ENCODE results near the gene KMT2D. TPM values are rescaled to one million over a fixed set of nuclear protein-coding genes. Genes with fewer than 3 reads are reported as not detected.

Gene KMT2D
- total and polyA plus RNA-seq, 10 of the 15 experiments (the other 5 are each of a cell fraction or from before 2014, with no cell fraction given) = 0.51 to 71.5 (median 10.4) TPM

GRCh38 chr12:49020441-49020840 is 40.2 kb downstream of the KMT2D start:
- Histone ChIP-seq H3K36me3 (ENCODE audit: control insufficient read depth in 2 of 2, insufficient read depth in 2 of 2, low read length in 1 of 2) (peaks cover 7 to 13% of the 10 kb centered on the region in 2 experiments), H3K9ac (ENCODE audit: control insufficient read depth, insufficient read depth, low read length) (no peak overlapping the region), H3K4me2 (ENCODE audit: control insufficient read depth, insufficient read depth) (no peak overlapping the region), H3K27me3 (replicated peaks in 1 of 2; ENCODE audit: control insufficient read depth in 2 of 2, insufficient read depth in 2 of 2, low read length in 1 of 2) (no peaks in the 10 kb centered on the region), H3K27ac (ENCODE audit: control insufficient read depth, insufficient read depth) (no peak overlapping the region), H4K20me1 (ENCODE audit: control insufficient read depth, insufficient read depth) (no peaks in the 10 kb centered on the region), H2AFZ (ENCODE audit: control insufficient read depth, low read depth, low read length) (no peak overlapping the region), H3K4me3 (no peak overlapping the region), H3K79me2 (ENCODE audit: control insufficient read depth, insufficient read depth, low read length) (peaks cover 17% of the 10 kb centered on the region), H3K4me1 (ENCODE audit: control insufficient read depth, insufficient read depth, low read length) (0 out of 2 replicates have a peak, but pooled peaks cover 3% of the 10 kb centered on the region), H3K9me3 (replicated peaks; ENCODE audit: control insufficient read depth, insufficient read depth, low read length) (no peaks in the 10 kb centered on the region)
- ChIA-PET CTCF (interaction anchor here (0.9 to 3.6 kb wide), 12 partner anchors 9 to 168 kb away, joined by 3 to 54 read pairs (median 7); partner anchors contain the start of genes DDN and DDX23), SMC1A (ENCODE audit: uncharacterized antibody, unreplicated experiment) (interaction anchor here (0.6 to 3.4 kb wide), 6 partner anchors 11 to 168 kb away, joined by 3 to 15 read pairs (median 4); no protein-coding TSS in a partner anchor), RAD21 (ENCODE audit: unreplicated experiment) (interaction anchor here (0.6 to 2.2 kb wide), 9 partner anchors 14 to 678 kb away, joined by 3 to 54 read pairs (median 4); partner anchors contain the start of genes ARF3, DDX23 and WNT1), POLR2A (interaction anchor here (0.6 to 1.7 kb wide), 4 partner anchors 21 to 215 kb away, joined by 3 to 39 read pairs (median 4); partner anchors contain the start of genes DDN and TUBA1B)
- DNase-seq (ENCODE audit: low read depth, low spot score) = no peak
- 77% methylated on average over 6 of the region's 6 CpGs for WGBS (ENCODE audit: insufficient coverage, insufficient replicate concordance, low lambda C conversion rate, missing lambda C conversion rate)
- ATAC-seq = no peak
- no TSS peak for BruUV-seq (replicated peaks)
- intact Hi-C loops (cut with micrococcal nuclease; ENCODE audit: unreplicated experiment) = no loop called here
- no peak for TF ChIP-seq TCF12 (IDR thresholded peaks at IDR 0.05; ENCODE audit: low read depth, low read length)
- TF ChIP-seq EED (IDR thresholded peaks at IDR 0.05; ENCODE audit: low read depth) = no peak
- no peak for TF ChIP-seq ETV6 (conservative IDR thresholded peaks at IDR 0.05 in 1 of 2, IDR thresholded peaks at IDR 0.05 in 1 of 2; ENCODE audit: borderline replicate concordance in 1 of 2, low read depth in 1 of 2)
- TF ChIP-seq PBX3 (IDR thresholded peaks at IDR 0.05; ENCODE audit: insufficient replicate concordance, low read depth, low read length) = no peak
- TF ChIP-seq ZNF207 (IDR thresholded peaks at IDR 0.05; ENCODE audit: borderline replicate concordance) = no peak
- no peak for TF ChIP-seq NR2F1 (conservative IDR thresholded peaks at IDR 0.05)
- in situ Hi-C loops (cut with MboI) = no loop called here
- FAIRE-seq = no peak

Measured in GM12878 (cell line).